ELF-1 (cell line): ENCODE results near the gene FAM89A.
A peak's percentile ranks its signal among the peaks of the same experiment; 100 is the strongest.

ENCODE experiments used
- DNase-seq: peaks from one replicate; pipeline ENCODE4 v3.0.0-alpha.2; 2016; ENCODE audit warnings: low read depth, low spot score

FAM89A gene

DNA sequence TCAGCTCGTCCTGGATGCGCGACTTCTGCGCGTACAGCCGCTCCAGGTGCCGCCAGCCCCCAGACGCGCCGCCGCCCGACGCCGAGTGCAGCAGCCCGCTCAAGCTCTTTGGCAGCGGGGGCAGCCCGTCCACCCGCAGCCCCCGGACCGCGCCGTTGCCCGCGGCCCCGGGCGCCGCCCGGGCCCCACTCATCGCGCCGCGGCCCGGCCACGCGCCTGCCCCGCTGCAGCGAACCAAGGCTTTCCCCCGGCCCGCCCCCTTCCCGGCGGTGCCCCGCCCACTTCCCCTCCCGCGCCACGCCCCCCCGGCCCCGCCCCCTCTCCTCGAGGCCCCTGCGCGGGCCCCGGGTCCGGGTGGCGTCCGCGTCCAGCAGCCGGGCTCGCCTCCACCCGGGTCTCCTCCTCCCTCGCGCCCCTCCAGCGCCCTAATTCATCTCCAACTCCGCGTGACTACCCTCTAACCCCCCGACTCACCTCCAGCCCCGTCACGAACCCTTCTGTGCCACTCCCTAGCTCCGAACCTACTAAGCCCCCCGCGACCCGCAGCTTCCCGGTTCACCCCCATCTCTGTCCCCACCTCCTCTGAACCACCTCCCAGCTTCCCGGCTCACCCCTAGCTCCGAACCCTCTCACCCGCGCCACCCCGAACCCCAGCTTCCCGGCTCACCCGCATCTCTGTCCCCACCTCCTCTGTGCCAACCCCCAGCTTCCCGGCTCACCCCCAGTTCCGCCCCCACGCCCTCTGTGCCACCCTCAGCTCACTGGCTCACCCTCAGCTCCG, at the start of gene FAM89A:
Gene FAM89A (minus strand): TSS at position 236 of the 781 bp plus-strand sequence. CDS start 43 bp downstream, at position 193.
- DNase-seq: no peak

DNA sequence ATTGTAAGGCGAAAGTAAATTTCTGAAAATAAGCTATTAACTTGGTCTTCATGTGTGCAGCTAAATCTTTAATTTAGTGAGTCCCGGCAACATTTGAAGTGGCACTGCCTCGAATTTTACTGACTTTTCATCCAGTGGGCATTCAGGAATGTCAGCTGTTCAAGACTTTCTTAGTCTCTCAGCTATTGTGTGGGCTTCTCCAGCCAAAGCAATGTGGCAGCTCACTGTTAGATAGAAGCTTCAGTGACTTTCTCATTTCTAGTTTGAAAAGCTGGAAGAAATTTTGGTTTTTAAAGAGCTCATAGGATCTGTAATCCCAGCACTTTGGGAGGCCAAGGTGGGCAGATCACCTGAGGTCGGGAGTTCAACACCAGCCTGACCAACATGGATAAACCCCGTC, 44.3 kb upstream of the FAM89A start:
- no peak for DNase-seq

DNA sequence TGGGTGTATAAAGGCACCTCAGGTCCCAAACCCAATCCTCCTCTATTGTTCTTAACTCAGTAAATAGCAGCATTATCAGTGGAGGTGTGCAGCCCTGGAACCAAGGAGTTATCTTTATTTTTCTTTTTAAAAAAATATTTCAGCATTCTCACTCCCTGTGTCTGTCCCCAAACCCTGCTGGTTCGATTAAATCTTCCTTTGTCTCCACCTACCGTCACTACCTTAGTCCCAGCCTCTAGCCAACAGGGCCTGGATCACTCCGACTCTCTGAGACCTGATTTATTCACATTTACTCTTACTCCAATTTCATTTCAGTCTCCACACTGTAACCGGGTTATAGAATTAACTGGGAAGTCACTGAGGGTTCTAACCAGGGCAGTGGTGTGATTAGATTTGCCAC, 39.1 kb upstream of the FAM89A start:
- DNase-seq: no peak

DNA sequence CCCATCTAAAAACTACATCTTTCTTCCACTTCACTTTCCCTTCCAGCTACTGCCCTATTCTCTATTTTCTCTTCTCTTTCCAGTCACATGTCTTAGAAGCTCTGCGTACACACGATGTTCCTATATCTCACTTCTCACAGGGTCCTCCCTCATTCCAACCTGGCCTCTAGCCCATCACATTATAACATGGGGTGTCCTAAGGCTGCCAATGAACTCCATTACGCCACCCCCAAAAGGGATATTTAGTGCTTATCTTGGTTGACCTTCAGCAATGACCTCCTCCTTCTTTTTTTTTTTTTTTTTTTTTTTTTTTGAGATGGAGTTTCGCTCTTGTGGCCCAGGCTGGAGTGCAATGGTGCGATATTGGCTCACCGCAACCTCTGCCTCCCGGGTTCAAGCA, 38.2 kb upstream of the FAM89A start:
- DNase-seq: no peak

DNA sequence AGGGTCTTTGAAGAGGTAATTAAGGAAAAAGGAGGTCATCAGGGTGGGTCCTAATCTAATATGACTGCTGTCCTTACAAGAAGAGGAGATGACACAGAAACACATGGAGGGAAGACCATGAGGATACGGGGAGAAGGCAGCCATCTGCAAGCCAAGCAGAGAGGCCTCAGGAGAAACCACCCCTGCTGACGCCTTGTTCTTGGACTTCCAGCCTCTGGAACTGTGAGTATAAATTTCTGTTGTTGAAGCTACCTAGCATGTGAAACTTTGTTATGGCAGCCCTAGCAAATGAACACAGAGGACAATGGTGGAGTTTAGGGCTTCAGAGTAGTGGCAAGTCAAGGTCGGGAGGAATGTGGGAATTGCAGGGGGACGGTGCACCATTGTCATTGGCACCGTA, 36.7 kb upstream of the FAM89A start:
- no peak for DNase-seq

DNA sequence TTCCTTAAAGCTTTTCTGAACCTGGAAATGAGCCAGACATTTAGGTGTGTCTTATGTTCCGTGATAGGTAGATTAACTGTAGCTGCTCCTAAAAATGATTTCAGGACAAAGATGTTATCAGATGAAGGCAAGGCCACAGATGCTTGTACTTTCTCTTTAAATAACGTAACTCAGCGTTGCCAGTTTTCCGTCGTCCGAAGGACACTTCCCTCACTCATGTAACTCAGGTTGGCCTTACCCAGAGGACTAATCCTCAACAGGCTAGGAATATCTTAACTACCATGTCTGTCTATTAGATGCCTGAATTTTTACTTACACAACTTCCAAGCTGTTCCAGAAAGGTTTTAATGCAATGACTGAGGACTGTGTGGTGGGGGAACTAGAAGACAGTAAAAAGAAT, 35.4 kb upstream of the FAM89A start:
- DNase-seq: no peak

DNA sequence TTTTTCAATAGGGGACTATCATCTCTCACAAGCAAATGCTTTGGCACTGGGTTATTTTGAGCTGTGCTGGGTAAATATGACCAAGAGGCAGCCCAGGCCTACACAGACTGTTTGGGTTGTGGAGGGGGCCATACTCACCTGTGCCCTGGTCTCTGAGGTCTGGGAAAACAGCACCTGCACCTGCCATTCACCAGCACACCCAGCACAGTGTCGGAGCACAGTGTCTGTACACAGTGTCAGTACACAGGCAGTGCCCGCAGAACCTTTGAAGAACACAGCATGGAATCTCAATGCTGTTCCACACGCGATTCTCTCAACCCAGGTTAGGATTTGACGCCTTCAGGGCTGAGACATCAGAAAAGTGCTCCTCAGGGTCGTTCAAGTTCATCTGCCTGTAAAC, 35.0 kb upstream of the FAM89A start:
- DNase-seq: no peak

DNA sequence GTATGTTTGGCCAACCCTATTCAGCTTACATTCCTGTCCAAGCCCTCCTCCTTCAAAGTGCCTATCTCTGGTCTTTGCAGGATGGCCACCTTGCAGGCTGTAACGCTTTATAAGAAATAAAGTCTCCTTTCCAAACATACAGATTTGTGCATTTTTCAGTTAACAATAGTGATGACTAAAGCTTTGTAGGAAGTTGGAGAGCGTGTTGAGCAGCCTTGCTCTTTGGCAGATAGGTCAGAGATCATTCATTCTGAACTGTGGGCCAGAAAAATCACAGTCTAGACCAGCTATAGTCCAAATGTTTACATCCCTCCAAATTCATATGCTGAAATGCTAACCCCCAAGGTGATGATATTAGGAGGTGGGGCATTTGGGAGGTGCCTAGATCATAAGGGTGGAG, 34.0 kb upstream of the FAM89A start:
- DNase-seq: no peak

DNA sequence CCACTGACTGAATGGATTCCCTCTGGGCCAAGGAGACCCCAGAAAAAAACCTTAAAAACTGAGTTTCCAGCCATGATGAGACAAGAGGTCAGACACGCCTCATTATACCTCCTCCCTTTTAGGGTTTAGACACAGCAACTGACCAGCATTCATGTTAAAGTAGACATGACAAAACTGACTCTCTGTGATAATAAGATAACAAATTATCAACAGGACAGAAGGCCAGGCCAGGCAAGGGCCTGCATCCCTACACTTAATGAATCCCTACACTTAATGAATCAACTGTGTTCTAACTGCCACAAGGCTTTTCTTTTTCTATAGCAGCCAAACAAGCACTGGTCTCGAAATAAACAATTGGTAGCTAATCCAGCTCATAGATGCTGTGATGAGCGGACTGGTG, 33.3 kb upstream of the FAM89A start:
- no peak for DNase-seq

DNA sequence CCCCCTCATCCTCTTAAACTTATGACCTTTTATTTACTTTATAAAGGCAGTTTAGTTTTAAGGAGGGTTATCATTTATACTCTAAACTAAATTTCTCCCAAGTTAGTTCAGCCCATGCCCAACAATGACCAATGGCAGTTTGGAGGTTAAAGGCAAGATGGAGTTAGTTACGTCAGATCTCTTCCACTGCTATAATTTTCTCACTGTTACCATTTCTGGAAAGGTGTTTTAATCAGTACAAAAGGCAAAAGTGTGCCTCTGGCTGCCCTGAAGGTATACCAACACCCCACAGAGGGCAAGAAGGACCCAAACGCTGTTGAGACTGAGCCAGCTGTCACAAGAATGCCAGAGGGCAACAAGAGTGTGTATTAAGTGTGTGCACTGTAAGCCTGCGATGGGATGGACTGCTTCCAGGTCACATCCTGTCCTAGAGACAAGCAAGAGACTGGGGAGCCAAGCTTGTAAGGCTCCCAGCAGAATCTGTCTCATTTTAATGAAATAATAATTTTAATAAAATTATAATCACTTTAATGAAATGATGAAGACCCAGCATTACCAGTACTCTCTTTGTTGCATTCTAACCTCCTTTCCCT, 32.5 kb upstream of the FAM89A start:
- DNase-seq: no peak

DNA sequence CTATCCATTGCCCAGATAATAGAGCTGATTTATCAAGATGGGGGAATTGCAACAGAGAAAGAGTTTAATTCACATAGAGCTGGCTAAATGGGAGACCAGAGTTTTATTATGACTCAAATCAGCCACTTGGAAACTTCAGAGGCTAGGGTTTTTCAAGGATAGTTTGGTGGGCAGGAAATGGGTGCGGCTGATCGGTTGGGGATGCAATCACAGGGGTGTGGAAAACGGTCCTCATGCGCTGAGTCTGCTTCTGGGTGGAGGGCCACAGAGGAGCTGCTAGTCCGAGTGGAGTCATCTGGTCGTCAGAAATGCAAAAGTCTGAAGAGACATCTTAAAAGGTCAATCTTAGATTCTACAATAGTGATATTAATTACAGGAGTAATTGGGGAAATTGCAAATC, 32.0 kb upstream of the FAM89A start:
- no peak for DNase-seq

DNA sequence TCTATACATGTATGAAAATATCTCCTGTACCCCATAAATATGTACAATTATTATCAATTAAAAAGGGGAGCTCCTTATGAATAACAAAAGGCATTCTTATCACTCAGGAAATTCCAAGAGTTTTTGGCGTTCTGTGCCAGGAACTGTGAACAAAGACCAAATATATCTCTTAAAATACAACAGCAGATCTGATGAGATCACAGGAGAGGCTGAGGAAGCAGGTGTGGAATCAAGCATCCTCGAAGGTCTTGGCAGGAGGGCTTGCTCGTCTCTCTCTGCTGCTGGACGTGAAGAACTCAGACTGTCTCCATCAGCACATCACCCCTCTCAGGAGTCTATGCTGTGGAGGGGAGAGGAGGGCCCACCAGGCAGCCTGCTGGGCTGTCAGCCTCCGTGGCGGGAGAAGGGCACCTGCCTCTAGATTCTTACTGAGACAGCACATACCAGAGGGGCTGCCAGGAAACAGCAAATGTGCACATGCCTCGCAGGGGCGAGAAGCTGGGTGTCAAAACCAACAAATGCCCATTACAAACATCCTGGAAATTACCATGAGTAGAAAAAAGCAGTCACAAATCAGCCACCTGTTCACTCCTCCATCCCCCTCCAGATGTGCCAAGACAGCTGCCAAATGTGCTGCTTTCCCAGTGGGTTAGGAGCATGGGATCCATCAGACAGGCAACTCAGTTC, 30.8 kb upstream of the FAM89A start:
- DNase-seq: no peak

DNA sequence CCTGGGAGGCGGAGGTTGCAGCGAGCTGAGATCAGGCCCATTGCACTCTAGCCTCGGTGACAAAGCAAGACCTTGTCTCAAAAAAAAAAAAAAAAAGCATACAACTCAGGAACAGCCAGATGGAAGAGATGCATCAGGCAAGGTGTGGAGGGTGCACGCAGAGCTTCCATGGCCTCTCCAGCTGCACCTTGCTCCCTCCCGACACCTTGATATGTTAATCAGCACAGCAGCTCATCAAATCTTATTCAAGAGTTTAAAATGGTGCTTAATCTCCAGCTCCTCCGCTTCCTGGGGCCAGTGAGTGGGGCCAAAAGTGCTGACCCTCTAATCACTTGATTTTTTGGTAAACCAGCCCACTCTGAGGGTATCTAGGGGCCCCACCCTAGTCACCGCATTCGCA, 29.3 kb upstream of the FAM89A start:
- DNase-seq: no peak

DNA sequence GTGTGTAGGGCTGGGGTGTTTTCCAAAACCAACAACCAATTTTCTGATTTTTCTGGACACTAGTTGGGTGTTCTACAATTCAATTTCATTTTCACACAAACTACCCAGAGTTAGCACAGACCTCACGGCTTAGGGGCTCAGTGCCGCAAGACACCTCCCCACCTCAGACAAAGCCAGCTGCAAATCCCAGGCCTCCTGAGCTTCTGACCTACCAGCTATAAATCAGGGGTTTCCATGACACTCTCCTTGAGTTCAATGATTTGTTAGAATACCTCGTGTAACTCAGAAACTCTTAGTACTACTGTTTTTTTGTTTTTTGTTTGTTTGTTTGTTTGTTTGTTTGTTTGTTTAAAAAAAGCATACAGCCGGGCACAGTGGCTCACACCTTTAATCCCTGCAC, 28.7 kb upstream of the FAM89A start:
- DNase-seq: no peak

DNA sequence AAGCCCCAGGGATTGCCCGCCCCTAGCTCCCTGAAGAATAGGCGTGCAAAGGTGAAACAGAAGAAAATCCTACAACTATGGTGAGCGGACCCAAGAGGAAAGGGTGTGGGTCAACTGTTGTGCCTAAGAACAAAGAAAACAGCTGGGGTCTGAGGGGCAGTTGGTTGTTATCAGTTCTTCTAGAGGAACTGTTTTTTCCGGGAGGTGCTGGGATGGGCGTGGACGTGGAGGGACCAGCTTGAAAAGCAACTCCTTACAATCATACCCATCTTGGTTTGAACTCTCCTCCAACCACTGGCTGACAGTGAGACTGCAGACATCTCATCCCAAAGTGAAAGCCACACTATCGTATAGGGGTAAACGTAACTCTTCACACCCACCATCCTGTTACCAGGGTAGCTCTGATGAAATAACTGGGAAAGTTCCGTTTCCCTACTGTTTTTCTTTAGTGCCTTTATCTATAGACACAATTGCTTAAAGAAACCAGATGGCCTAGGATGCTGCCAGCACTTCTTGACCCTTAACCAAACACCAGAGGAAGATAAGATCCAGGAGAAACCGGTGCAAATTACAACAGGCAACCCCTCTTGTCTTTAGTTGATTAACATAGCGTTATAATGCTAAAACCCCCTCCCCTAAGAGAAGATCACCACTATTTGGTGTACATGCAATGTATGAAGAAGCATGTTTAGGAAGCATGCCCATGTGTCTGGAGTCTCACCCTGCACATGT, 25.6 kb upstream of the FAM89A start:
- DNase-seq: no peak

DNA sequence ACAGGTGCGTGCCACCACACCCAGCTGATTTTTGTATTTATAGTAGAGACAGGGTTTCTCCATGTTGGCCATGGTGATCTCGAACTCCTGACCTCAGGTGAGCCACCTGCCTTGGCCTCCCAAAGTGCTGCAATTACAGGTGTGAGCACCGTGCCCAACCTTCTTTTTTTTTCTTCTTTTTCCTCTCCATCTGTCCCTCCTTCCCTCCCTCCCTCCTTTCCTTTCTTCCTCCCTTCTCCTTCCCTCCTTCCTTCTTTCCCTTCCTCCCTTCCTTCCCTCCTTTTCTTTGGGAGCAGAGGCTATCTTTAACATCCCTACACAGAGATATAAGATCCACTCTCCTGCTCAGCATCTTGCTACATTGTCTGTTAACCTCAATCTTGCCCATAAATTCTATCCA, 24.4 kb upstream of the FAM89A start:
- DNase-seq: no peak

DNA sequence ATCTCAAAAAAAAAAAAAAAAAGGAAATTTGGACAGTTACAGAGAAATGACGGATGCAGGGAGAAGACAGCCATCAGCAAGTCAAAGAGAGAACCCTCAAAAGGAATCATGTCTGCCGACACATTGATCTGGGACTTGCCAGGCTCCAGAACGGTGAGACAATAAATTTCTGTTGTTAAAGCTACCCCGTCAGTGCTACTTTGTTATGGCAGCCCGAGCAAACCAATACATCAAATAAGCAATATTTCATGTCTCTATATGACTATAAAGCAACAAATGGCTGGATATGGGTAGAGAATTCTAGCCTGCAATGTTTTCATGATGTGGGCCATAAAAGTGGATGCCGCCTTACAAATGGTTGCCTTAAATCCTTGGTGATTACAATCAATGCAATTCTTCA, 23.3 kb upstream of the FAM89A start:
- DNase-seq: no peak

DNA sequence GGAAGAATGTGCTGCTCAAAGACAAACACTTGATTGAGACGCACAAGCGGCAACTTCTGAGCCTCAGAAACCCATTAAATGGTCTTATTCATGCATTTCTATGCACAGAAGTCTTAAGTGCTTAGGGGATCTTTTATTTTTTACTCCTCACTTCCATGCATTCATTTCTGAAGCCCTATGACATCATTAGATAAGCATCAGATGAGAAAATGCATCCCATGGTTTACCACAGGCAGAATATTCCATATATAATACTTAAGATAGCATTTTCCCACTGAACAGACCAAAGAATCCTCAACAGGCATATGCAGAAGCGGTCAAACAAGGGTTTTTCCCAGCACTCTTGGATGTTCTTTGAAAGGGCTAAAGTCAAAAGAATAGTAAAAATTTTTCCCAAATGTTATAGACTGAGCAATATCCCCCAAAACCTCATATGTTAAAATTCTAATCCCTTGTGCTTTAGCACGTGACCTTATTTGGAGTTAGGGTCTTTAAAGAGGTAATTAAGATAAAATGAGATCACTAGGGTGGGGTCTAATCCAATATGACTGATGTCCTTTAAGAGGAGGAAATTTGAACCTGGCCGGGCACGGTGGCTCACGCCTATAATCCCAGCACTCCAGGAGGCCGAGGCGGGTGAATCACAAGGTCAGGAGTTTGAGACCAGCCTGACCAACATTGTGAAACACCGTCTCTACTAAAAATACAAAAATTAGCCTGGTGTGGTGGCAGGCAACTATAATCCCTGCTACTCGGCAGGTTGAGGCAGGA, 22.6 kb upstream of the FAM89A start:
- no peak for DNase-seq

DNA sequence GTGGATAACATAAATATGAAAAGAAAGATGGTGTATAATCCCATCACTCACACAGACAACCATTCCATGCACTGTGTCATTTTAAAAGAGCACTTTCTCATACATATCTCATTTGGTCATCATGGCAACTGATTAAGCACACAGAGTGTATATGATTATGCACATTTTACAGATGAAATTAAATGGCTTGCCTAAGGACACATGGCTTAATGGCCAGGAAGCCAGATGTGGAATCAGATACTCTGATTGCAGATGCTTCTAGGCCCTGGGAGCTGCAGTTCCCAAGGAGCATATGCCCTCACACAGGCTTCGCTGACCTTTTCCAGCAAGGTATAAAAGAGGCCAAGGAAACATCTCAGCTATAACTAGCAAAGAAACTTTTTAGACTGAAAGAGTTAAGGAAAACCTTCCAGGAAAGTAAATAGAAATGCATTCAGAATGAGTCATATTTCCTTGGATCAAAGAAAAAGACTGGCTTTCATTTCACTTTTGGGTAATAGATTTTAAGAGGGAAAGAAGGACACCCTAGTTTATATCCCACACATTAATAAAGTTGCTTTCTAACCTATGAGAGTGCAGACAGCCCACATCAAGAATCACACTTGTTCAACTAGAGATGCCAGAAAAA, 19.6 kb upstream of the FAM89A start:
- no peak for DNase-seq

DNA sequence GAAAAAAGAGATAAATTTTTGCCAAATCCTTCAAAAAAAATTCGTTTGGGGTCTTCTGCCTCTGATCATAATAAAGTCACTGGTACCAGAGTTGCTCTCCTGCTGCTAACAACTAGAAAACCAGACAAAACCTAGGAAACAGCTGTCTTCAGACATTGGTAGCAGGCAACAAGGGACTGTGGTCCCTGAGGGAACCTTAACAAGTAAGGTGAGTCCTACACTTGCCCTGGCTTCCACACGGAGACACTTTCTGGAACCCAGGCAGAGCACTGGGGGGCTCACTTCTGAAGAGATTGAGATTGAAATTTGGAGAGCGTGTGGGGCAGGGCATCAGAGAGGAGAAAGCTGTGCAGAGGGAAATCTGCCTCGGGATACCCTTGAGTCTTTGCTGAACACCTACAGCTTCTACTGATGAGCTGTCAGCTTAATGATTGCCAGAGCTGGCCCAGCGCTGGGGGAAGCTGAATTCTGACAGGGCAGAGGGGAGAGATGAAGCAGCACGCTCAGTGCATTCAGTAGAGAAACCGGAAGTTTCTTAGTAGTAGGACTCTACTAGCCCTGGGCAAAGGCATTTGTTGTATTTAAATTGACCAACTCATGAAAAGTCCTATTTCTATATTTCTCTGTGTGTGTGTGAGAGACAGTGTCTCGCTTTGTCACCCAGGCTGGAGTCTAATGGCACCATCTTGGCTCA, 18.5 kb upstream of the FAM89A start:
- DNase-seq: peak; percentile 58

DNA sequence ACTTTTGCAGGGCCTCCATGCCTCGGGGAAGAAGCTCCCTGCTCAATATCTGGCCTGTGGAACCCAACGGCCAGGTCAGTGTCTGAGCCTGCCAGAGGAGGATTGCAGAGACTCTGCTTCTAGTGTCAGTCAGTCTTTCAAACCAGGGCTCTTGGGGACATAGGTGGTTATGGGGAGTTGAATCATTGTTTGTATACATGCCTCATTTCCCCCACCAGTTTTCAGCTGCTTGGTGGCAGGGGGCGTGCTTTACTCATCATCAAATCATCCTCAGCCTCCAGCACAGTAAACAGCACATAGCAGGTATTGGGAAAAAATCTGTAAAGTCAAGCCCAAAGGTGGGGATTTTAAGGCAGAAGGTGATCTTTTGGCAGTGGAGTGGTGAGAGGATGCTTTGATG, 17.4 kb upstream of the FAM89A start:
- no peak for DNase-seq
